ENCODE data around the gene IMMP2L. TPM values are rescaled to one million over a fixed set of nuclear protein-coding genes. Genes with fewer than 3 reads are reported as not detected.

IMMP2L gene
- total RNA-seq, 4 donors from 2014 or later: 2.6 to 69.1 (median 34.7) TPM

- no peak for DNase-seq
- Histone ChIP-seq H3K4me3 (no peak overlapping the region), H3K36me3 (no peaks in the 10 kb centered on the region), H3K27me3 (no peaks in the 10 kb centered on the region), H3K27ac (no peak overlapping the region), H3K4me1 (no peaks in the 10 kb centered on the region), H3K9me3 (no peaks in the 10 kb centered on the region)
- intact Hi-C loops (cut with DNase I; ENCODE audit: low total_unique reads): no loop called here
- no peak for TF ChIP-seq POLR2A (IDR thresholded peaks at IDR 0.05)
- TF ChIP-seq CTCF (IDR thresholded peaks at IDR 0.05): no peak
These were observed 33.5 kb upstream of the IMMP2L start for GRCh38 chr7:111595780-111596179.

GRCh38 chr7:111594602-111595001, 32.3 kb upstream of the IMMP2L start:
- intact Hi-C loops (cut with DNase I; ENCODE audit: low total_unique reads): no loop called here
- no peak for DNase-seq

DNA sequence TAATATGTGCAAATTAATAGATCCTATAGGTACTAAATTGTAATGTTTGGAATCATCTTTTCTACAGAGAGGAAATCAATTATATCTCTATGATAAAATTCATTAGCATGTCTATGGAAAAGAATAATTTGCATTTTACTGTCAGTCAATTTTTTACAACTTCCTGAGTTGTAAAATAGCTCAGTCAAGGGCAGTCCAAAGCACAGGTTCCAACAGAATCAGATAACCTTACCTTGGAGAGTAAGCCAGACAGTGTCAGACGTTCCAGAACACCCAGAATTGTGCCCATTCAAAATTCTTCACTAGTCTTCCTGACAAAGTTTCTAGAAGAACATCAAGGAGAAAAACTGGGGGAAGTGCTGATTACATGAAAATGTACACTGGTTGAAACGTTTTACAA, 31.1 kb upstream of the IMMP2L start:
- DNase-seq: no peak
- no peak overlapping the region for H3K27ac ChIP-seq
- H3K9me3 ChIP-seq: no peaks in the 10 kb centered on the region
- H3K27me3 ChIP-seq: no peaks in the 10 kb centered on the region
- H3K36me3 ChIP-seq: no peaks in the 10 kb centered on the region
- H3K4me1 ChIP-seq: no peaks in the 10 kb centered on the region
- no peak overlapping the region for H3K4me3 ChIP-seq
- no peak for TF ChIP-seq POLR2A (IDR thresholded peaks at IDR 0.05)
- no peak for TF ChIP-seq CTCF (IDR thresholded peaks at IDR 0.05)
- intact Hi-C loops (cut with DNase I; ENCODE audit: low total_unique reads): no loop called here

More at GRCh38 chr7:111594602-111595001, 32.3 kb upstream of the IMMP2L start:
- no peak overlapping the region for H3K27ac ChIP-seq
- TF ChIP-seq CTCF (IDR thresholded peaks at IDR 0.05) (no peak), POLR2A (IDR thresholded peaks at IDR 0.05) (no peak)
- H3K27me3 ChIP-seq: no peaks in the 10 kb centered on the region
- H3K36me3 ChIP-seq: no peaks in the 10 kb centered on the region
- H3K4me1 ChIP-seq: no peaks in the 10 kb centered on the region
- no peak overlapping the region for H3K4me3 ChIP-seq
- H3K9me3 ChIP-seq: no peaks in the 10 kb centered on the region

DNA sequence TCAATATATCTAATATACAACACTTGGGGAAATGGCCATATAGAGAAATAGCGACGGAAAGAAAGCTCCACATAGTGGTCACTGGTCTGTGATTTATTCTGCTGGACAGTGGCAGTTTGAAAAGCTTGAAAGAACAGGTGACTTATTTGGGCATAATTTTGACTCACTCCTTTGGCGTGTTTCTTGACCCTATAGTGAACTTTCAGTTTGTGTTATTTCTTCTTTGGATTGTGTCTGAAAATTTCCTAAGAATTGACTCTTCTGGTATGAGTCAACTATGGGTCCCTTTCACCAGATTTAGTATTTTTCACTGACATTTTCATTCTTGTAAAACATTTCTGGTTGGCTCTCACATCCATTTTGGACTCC, 25.8 kb upstream of the IMMP2L start:
- TF ChIP-seq CTCF (IDR thresholded peaks at IDR 0.05) (no peak), POLR2A (IDR thresholded peaks at IDR 0.05) (no peak)
- intact Hi-C loops (cut with DNase I; ENCODE audit: low total_unique reads): no loop called here
- no peaks in the 10 kb centered on the region for H3K4me1 ChIP-seq
- H3K27ac ChIP-seq: no peak overlapping the region
- no peaks in the 10 kb centered on the region for H3K36me3 ChIP-seq
- no peak for DNase-seq
- no peak overlapping the region for H3K4me3 ChIP-seq
- no peaks in the 10 kb centered on the region for H3K9me3 ChIP-seq
- H3K27me3 ChIP-seq: no peaks in the 10 kb centered on the region

GRCh38 chr7:111587410-111588064, 25.2 kb upstream of the IMMP2L start:
- H3K36me3 ChIP-seq: no peaks in the 10 kb centered on the region
- DNase-seq: no peak
- H3K4me1 ChIP-seq: no peaks in the 10 kb centered on the region
- no peak overlapping the region for H3K27ac ChIP-seq
- intact Hi-C loops (cut with DNase I; ENCODE audit: low total_unique reads): no loop called here
- H3K4me3 ChIP-seq: no peak overlapping the region
- H3K27me3 ChIP-seq: no peaks in the 10 kb centered on the region
- H3K9me3 ChIP-seq: no peaks in the 10 kb centered on the region
- TF ChIP-seq CTCF (IDR thresholded peaks at IDR 0.05) (no peak), POLR2A (IDR thresholded peaks at IDR 0.05) (no peak)

Measured in uterus (tissue), 4 donors.